Measurements from ENCODE around the gene B3GALT4. TPM values are rescaled to one million over a fixed set of nuclear protein-coding genes. Genes with fewer than 3 reads are reported as not detected.
A peak's percentile ranks its signal among the peaks of the same experiment; 100 is the strongest.
"Not testable (repeated sequence)": the region's sequence is repeated elsewhere in the genome, so short reads cannot be mapped to it uniquely, and the experiment has no call there.

B3GALT4 gene
- total and polyA plus RNA-seq, 2 donors (not counting 1 experiment from before 2014, with no cell fraction given) = 2.3 to 11.1 TPM

DNA sequence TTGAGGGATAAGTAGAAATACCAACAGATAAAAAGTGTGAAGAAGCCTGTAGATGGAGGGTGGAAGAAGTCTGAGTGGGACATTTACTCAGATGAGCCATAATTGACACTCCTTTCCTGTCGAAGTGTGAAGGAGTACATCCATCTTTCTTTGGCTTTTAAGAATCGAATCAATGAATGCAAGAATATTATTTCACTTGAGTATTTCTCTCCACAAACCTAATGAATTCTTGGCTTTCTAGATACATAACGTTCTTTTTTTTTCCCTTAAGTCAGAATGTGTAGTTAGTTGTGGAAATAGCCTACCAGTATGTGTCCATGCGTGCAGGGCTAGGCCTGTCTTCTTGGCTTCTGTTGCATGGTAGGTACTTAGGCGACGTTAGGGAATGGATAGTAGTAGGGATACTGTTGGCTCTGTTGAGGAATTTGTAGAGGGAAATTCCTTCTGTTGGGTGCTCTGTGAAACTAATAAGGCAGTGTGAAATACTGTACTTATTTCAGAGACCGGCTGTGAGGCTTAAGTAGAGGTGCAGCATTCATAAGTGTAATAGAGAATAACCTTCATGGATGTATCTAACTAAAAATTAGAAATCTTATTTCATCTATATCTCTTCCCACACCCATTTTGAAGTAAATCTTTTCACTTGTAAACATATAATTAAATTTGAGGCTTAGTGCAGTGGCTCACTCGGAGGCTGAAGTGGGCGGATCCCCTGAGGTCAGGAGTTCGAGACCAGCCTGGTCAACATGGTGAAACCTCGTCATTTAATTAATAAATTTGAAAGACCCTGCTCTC, 3.6 kb upstream of the B3GALT4 start:
- Histone ChIP-seq H3K4me2 (ENCODE audit: extremely low read depth, insufficient read depth, low read length) (peak overlapping the region; percentile 100), H3K9ac (ENCODE audit: insufficient read depth, low read length) (peak overlapping the region; percentile 78), H2AFZ (ENCODE audit: low read length) (no peak overlapping the region), H4K20me1 (ENCODE audit: control insufficient read depth, extremely low read depth, insufficient read depth, low read length) (no peaks in the 10 kb centered on the region), H3K27ac (ENCODE audit: insufficient read depth, low read length) (peak overlapping the region; percentile 95), H3K27me3 (ENCODE audit: control insufficient read depth, insufficient read depth, low read length) (no peaks in the 10 kb centered on the region), H3K4me3 (replicated peaks in 1 of 4; ENCODE audit: control extremely low read depth in 1 of 4, insufficient read depth in 1 of 4, low read depth in 3 of 4, low read length in 4 of 4) (peak overlapping the region; percentile 75 to 97 (median 92)), H3K79me2 (ENCODE audit: control insufficient read depth, insufficient read depth, low read length) (peaks cover 51% of the 10 kb centered on the region), H3K36me3 (ENCODE audit: control insufficient read depth, insufficient read depth, low read length) (peaks cover 24% of the 10 kb centered on the region), H3K4me1 (ENCODE audit: control insufficient read depth, extremely low read depth, insufficient read depth, low read length) (peaks cover 19% of the 10 kb centered on the region), H3K9me3 (ENCODE audit: control insufficient read depth, insufficient read depth, low read depth, low read length) (no peaks in the 10 kb centered on the region)
- TF ChIP-seq, protein P1, sequence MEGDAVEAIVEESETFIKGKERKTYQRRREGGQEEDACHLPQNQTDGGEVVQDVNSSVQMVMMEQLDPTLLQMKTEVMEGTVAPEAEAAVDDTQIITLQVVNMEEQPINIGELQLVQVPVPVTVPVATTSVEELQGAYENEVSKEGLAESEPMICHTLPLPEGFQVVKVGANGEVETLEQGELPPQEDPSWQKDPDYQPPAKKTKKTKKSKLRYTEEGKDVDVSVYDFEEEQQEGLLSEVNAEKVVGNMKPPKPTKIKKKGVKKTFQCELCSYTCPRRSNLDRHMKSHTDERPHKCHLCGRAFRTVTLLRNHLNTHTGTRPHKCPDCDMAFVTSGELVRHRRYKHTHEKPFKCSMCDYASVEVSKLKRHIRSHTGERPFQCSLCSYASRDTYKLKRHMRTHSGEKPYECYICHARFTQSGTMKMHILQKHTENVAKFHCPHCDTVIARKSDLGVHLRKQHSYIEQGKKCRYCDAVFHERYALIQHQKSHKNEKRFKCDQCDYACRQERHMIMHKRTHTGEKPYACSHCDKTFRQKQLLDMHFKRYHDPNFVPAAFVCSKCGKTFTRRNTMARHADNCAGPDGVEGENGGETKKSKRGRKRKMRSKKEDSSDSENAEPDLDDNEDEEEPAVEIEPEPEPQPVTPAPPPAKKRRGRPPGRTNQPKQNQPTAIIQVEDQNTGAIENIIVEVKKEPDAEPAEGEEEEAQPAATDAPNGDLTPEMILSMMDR (conservative IDR thresholded peaks at IDR 0.05 in 1 of 2, IDR thresholded peaks at IDR 0.05 in 1 of 2; ENCODE audit: low read depth in 1 of 2, low read length in 2 of 2) = no peak
- no peak for TF ChIP-seq EZH2 (IDR thresholded peaks at IDR 0.05; ENCODE audit: low read length, missing control alignments)
- peak in 1 of 2 donors; percentile 11 for DNase-seq (ENCODE audit: low read depth in 2 of 2)

DNA sequence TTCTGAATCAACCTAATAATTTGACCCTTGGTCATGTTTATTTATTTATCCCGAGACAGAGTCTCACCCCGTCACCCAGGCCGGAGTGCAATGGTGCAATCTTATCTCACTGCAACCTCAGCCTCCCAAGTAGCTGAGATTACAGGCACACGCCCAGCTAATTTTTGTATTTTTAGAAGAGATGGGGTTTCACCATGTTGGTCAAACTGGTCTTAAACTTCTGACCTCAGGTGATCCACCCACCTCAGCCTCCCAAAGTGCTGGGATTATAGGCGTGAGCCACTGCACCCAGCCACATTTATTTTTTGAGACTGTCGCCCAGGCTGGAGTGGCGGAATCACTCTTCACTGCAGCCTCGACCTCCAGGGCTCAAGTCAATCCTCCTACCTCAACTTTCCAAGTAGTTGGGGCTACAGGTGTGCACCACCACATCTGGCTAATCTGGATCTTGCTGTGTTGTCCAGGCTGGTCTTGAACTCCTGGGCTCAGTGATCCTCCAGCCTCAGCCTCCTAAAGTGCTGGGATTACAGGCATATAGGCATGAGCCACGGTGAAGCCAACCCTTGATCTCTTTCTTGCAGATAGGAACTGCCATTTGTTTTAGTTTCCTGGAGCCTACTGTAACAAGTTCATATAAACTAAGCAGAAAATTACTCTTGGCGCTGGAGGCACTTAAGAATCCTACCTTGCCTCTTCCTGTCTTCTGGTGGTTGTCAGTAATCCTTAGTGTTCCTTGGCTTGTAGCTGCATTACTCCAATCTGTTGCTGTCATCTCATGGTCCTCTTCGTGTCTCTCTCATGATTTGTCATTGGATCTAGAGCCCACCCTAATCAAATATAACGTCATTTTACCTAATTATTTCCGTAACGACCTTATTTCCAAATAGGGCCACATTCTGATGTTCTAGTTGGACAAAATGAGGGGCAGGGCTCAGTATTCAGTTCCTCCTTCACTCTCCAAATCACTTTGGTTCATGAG, 2.7 kb upstream of the B3GALT4 start:
- peaks cover 26% of the 10 kb centered on the region for H3K36me3 ChIP-seq (ENCODE audit: control insufficient read depth, insufficient read depth, low read length)

DNA sequence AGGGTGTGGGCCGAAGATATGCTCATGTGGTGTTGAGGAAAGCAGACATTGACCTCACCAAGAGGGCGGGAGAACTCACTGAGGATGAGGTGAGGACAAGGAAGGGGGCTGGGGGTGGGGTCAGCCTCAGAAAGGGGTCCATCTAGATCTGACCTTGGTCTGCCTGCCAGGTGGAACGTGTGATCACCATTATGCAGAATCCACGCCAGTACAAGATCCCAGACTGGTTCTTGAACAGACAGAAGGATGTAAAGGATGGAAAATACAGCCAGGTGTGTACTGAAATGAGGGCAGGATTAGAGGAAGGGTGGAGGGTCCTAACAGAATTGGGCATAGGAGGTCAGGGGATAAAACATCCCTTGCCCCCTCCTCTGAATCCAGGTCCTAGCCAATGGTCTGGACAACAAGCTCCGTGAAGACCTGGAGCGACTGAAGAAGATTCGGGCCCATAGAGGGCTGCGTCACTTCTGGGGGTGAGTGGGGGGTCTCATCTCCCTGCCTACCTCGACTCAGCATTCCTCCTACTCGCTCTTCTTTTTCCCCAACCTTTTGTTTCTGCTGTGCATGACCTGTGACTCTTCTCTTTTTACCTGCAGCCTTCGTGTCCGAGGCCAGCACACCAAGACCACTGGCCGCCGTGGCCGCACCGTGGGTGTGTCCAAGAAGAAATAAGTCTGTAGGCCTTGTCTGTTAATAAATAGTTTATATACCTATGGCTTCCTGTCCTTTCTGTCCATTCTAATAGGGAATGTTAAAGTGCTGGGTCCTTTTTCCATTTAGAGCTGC, 935 bp upstream of the B3GALT4 start:
- DNase-seq (ENCODE audit: low read depth in 2 of 2); H2AFZ ChIP-seq (ENCODE audit: low read length); H3K9ac ChIP-seq (ENCODE audit: insufficient read depth, low read length); H3K27me3 ChIP-seq (ENCODE audit: control insufficient read depth, insufficient read depth, low read length); H4K20me1 ChIP-seq (ENCODE audit: control insufficient read depth, extremely low read depth, insufficient read depth, low read length); H3K9me3 ChIP-seq (ENCODE audit: control insufficient read depth, insufficient read depth, low read depth, low read length): not testable (repeated sequence)
- Histone ChIP-seq H3K4me1 (ENCODE audit: control insufficient read depth, extremely low read depth, insufficient read depth, low read length) (peaks cover 19% of the 10 kb centered on the region), H3K4me2 (ENCODE audit: extremely low read depth, insufficient read depth, low read length) (peak overlapping the region; percentile 70), H3K4me3 (replicated peaks in 1 of 4; ENCODE audit: control extremely low read depth in 1 of 4, insufficient read depth in 1 of 4, low read depth in 3 of 4, low read length in 4 of 4) (peak overlapping the region in 3 of 4 experiments; percentile 37 to 59 (median 54)), H3K27ac (ENCODE audit: insufficient read depth, low read length) (peak overlapping the region; percentile 67), H3K36me3 (ENCODE audit: control insufficient read depth, insufficient read depth, low read length) (peaks cover 34% of the 10 kb centered on the region), H3K79me2 (ENCODE audit: control insufficient read depth, insufficient read depth, low read length) (peaks cover 45% of the 10 kb centered on the region)

More for the DNA sequence above, 2.7 kb upstream of the B3GALT4 start:
- Histone ChIP-seq H3K79me2 (ENCODE audit: control insufficient read depth, insufficient read depth, low read length) (peaks cover 51% of the 10 kb centered on the region), H3K4me2 (ENCODE audit: extremely low read depth, insufficient read depth, low read length) (peak overlapping the region; percentile 100), H3K4me3 (replicated peaks in 1 of 4; ENCODE audit: control extremely low read depth in 1 of 4, insufficient read depth in 1 of 4, low read depth in 3 of 4, low read length in 4 of 4) (peak overlapping the region; percentile 35 to 97 (median 92)), H3K9ac (ENCODE audit: insufficient read depth, low read length) (no peak overlapping the region), H3K4me1 (ENCODE audit: control insufficient read depth, extremely low read depth, insufficient read depth, low read length) (peaks cover 19% of the 10 kb centered on the region), H4K20me1 (ENCODE audit: control insufficient read depth, extremely low read depth, insufficient read depth, low read length) (no peaks in the 10 kb centered on the region), H2AFZ (ENCODE audit: low read length) (no peak overlapping the region), H3K27ac (ENCODE audit: insufficient read depth, low read length) (peak overlapping the region; percentile 30), H3K27me3 (ENCODE audit: control insufficient read depth, insufficient read depth, low read length) (no peaks in the 10 kb centered on the region), H3K9me3 (ENCODE audit: control insufficient read depth, insufficient read depth, low read depth, low read length) (no peaks in the 10 kb centered on the region)
- DNase-seq (ENCODE audit: low read depth in 2 of 2) = no peak
- TF ChIP-seq EZH2 (IDR thresholded peaks at IDR 0.05; ENCODE audit: low read length, missing control alignments) = no peak
- TF ChIP-seq, protein P1 (conservative IDR thresholded peaks at IDR 0.05 in 1 of 2, IDR thresholded peaks at IDR 0.05 in 1 of 2; ENCODE audit: low read depth in 1 of 2, low read length in 2 of 2) = no peak

Data from fibroblast of lung (primary cell).